SK-N-SH treated with all-trans-retinoic acid at 6 μM for 48 hours (cell line): ENCODE results near the gene APMAP.

Source experiments
- ARNTL ChIP-seq: fragments of 450-650 bp; formaldehyde crosslinking; IDR thresholded peaks from 2 replicates; pipeline ENCODE4 v1.5.0; 2020; ENCODE audit warnings: low read depth, mild to moderate bottlenecking, moderate library complexity, borderline replicate concordance
- CSDC2 ChIP-seq: fragments of 250-450 bp; sonication (Bioruptor Pico); IDR thresholded peaks from 2 replicates; pipeline ENCODE4 v1.5.0; 2020; ENCODE audit warnings: mild to moderate bottlenecking, moderate library complexity
- ISL1 ChIP-seq: fragments of 250-450 bp; sonication (Bioruptor Pico); IDR thresholded peaks from 2 replicates; pipeline ENCODE4 v2.1.2; 2022; ENCODE audit warnings: mild to moderate bottlenecking, moderate library complexity
- RARB ChIP-seq: fragments of 250-450 bp; sonication (Bioruptor Pico); IDR thresholded peaks from 2 replicates; pipeline ENCODE4 v1.8.0; 2021; ENCODE audit warnings: mild to moderate bottlenecking, moderate library complexity
- SNAI2 ChIP-seq: fragments of 250-450 bp; sonication (Bioruptor Pico); IDR thresholded peaks from 2 replicates; pipeline ENCODE4 v1.5.0; 2020; ENCODE audit warnings: mild to moderate bottlenecking, moderate library complexity
- TOX ChIP-seq: fragments of 250-450 bp; sonication (Bioruptor Pico); IDR thresholded peaks from 2 replicates; pipeline ENCODE4 v1.8.0; 2021; ENCODE audit warnings: mild to moderate bottlenecking, moderate library complexity, borderline replicate concordance
- ZFP3 ChIP-seq: fragments of 250-450 bp; sonication (Bioruptor Pico); IDR thresholded peaks from 2 replicates; pipeline ENCODE4 v1.5.0; 2020; ENCODE audit warnings: mild to moderate bottlenecking, moderate library complexity
- ZNF565 ChIP-seq: fragments of 450-650 bp; formaldehyde crosslinking; conservative IDR thresholded peaks from 2 replicates; pipeline ENCODE4 v1.5.0; 2020; ENCODE audit warnings: low read depth, mild to moderate bottlenecking, moderate library complexity
- ZNF70 ChIP-seq: fragments of 450-650 bp; formaldehyde crosslinking; IDR thresholded peaks from 2 replicates; pipeline ENCODE4 v1.5.0; 2020; ENCODE audit warnings: mild to moderate bottlenecking, moderate library complexity
- ZNF8 ChIP-seq: fragments of 450-650 bp; formaldehyde crosslinking; IDR thresholded peaks from 2 replicates; pipeline ENCODE4 v1.5.0; 2020; ENCODE audit warnings: mild to moderate bottlenecking, moderate library complexity
- TF ChIP-seq, protein P1 (sequence below): fragments of 250-450 bp; sonication (Bioruptor Pico); IDR thresholded peaks from 2 replicates; pipeline ENCODE4 v1.8.0; 2020; ENCODE audit warnings: mild to moderate bottlenecking, moderate library complexity, borderline replicate concordance
- TF ChIP-seq, protein P2 (sequence below): fragments of 250-450 bp; sonication (Bioruptor Pico); IDR thresholded peaks from 2 replicates; pipeline ENCODE4 v1.5.1; 2021; ENCODE audit warnings: mild to moderate bottlenecking, moderate library complexity
- TF ChIP-seq, protein P3 (sequence below): fragments of 250-450 bp; sonication (Bioruptor Pico); IDR thresholded peaks from 2 replicates; pipeline ENCODE4 v1.5.1; 2020; ENCODE audit warnings: low read depth, mild to moderate bottlenecking, moderate library complexity

DNA sequence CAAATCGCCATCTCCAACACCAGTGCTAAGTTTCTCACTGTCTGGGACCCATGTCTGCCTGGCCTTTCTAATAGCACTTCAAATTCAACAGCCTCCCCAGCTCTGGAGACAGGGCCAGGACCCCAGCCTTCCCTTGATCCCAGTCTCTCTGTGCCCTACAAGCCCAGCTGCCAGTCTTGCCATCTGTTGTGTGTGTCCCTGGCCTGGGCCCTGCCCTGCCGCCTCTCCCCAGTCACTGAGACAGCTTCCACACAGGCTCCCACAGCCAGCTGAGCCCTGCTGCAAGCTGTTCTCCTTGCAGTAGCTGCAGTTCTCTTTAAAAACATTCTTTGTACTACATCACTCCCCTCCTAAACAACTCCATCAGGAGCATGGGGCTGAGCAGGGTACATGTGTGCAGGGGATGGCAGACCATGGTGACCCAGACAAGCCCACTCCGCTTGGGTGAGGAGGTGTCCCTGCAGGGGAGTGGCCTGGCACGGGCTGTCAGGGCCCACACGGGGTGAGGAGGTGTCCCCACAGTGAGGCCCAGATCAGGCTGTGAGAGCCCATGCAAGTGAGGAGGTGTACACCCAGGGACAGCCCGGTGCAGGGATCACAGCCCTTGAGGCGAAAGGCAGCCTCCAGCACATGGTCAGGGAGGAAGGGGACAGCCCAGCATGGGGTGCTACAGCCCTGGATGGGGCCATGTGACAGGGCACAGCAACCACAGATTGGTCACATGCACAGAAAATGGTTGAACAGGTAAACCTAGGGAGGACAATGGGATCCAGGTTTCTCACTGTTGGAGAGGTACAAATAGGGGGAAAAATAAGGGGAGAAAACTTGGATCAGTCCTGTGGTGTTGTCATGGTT is 27.3 kb downstream of the APMAP start:
- no peak for TF ChIP-seq ZFP3 (CRISPR knock-in tag)
- no peak for TF ChIP-seq RARB (CRISPR knock-in tag)
- no peak for TF ChIP-seq ISL1
- no peak for TF ChIP-seq CSDC2 (CRISPR knock-in tag)
- TF ChIP-seq, protein P1, sequence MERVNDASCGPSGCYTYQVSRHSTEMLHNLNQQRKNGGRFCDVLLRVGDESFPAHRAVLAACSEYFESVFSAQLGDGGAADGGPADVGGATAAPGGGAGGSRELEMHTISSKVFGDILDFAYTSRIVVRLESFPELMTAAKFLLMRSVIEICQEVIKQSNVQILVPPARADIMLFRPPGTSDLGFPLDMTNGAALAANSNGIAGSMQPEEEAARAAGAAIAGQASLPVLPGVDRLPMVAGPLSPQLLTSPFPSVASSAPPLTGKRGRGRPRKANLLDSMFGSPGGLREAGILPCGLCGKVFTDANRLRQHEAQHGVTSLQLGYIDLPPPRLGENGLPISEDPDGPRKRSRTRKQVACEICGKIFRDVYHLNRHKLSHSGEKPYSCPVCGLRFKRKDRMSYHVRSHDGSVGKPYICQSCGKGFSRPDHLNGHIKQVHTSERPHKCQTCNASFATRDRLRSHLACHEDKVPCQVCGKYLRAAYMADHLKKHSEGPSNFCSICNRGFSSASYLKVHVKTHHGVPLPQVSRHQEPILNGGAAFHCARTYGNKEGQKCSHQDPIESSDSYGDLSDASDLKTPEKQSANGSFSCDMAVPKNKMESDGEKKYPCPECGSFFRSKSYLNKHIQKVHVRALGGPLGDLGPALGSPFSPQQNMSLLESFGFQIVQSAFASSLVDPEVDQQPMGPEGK (CRISPR knock-in tag) = no peak
- no peak for TF ChIP-seq ZNF70 (CRISPR knock-in tag)
- TF ChIP-seq ZNF565 (CRISPR knock-in tag) = no peak
- TF ChIP-seq ARNTL (CRISPR knock-in tag) = no peak
- TF ChIP-seq, protein P2, sequence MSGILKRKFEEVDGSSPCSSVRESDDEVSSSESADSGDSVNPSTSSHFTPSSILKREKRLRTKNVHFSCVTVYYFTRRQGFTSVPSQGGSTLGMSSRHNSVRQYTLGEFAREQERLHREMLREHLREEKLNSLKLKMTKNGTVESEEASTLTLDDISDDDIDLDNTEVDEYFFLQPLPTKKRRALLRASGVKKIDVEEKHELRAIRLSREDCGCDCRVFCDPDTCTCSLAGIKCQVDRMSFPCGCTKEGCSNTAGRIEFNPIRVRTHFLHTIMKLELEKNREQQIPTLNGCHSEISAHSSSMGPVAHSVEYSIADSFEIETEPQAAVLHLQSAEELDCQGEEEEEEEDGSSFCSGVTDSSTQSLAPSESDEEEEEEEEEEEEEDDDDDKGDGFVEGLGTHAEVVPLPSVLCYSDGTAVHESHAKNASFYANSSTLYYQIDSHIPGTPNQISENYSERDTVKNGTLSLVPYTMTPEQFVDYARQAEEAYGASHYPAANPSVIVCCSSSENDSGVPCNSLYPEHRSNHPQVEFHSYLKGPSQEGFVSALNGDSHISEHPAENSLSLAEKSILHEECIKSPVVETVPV (CRISPR knock-in tag) = no peak
- no peak for TF ChIP-seq TOX (CRISPR knock-in tag)
- TF ChIP-seq, protein P3, sequence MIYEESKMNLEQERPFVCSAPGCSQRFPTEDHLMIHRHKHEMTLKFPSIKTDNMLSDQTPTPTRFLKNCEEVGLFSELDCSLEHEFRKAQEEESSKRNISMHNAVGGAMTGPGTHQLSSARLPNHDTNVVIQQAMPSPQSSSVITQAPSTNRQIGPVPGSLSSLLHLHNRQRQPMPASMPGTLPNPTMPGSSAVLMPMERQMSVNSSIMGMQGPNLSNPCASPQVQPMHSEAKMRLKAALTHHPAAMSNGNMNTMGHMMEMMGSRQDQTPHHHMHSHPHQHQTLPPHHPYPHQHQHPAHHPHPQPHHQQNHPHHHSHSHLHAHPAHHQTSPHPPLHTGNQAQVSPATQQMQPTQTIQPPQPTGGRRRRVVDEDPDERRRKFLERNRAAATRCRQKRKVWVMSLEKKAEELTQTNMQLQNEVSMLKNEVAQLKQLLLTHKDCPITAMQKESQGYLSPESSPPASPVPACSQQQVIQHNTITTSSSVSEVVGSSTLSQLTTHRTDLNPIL (CRISPR knock-in tag) = no peak
- no peak for TF ChIP-seq ZNF8 (CRISPR knock-in tag)
- TF ChIP-seq SNAI2 (CRISPR knock-in tag) = no peak
